ENCODE measurements around the gene OLFM1.

GRCh38 chr9:135050072-135050990, 37.1 kb upstream of the OLFM1 start:
- TF ChIP-seq, protein P1, sequence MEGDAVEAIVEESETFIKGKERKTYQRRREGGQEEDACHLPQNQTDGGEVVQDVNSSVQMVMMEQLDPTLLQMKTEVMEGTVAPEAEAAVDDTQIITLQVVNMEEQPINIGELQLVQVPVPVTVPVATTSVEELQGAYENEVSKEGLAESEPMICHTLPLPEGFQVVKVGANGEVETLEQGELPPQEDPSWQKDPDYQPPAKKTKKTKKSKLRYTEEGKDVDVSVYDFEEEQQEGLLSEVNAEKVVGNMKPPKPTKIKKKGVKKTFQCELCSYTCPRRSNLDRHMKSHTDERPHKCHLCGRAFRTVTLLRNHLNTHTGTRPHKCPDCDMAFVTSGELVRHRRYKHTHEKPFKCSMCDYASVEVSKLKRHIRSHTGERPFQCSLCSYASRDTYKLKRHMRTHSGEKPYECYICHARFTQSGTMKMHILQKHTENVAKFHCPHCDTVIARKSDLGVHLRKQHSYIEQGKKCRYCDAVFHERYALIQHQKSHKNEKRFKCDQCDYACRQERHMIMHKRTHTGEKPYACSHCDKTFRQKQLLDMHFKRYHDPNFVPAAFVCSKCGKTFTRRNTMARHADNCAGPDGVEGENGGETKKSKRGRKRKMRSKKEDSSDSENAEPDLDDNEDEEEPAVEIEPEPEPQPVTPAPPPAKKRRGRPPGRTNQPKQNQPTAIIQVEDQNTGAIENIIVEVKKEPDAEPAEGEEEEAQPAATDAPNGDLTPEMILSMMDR (IDR thresholded peaks at IDR 0.05; ENCODE audit: insufficient read depth, low read length) = no peak
- TF ChIP-seq REST (IDR thresholded peaks at IDR 0.05; ENCODE audit: insufficient replicate concordance, low read depth) (no peak), POLR2AphosphoS5 (IDR thresholded peaks at IDR 0.05; ENCODE audit: low read depth) (no peak), SPI1 (IDR thresholded peaks at IDR 0.05; ENCODE audit: borderline replicate concordance, low read depth) (no peak), GABPA (IDR thresholded peaks at IDR 0.05; ENCODE audit: low read depth) (no peak)

Measured in HL-60 (cell line).